Measurements from ENCODE around the gene BTN3A1.
A peak's percentile ranks its signal among the peaks of the same experiment; 100 is the strongest.
"Not testable (repeated sequence)": the region's sequence is repeated elsewhere in the genome, so short reads cannot be mapped to it uniquely, and the experiment has no call there.

BTN3A1 gene

DNA sequence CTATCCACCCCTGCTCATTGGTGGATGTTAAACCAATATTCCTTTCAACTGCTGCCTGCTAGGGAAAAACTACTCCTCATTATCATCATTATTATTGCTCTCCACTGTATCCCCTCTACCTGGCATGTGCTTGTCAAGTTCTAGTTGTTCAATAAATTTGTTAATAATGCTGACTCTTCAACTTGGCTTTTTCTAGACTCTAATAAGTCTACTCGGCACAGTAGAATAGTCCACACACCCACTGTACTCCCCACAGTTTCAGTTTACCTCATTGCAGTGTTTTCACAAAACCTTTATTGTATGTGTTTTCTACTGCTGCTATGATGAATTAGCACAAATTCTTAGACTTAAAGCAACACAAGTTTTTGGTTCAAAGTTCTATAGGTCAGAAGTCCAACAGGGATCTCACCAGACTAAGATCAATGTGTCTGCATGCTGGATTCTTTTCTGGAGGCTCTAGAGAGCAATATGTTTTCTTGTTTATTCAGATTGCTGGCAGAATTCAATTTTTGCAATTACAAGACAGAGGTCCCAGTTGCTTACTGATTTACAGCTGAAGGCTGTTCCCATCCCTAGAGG lies 13.1 kb downstream of the BTN3A1 start:
- no peak for DNase-seq (ENCODE audit: low spot score)

- DNase-seq (ENCODE audit: low spot score): no peak
These were observed 13.7 kb downstream of the BTN3A1 start for GRCh38 chr6:26415791-26416190.

DNA sequence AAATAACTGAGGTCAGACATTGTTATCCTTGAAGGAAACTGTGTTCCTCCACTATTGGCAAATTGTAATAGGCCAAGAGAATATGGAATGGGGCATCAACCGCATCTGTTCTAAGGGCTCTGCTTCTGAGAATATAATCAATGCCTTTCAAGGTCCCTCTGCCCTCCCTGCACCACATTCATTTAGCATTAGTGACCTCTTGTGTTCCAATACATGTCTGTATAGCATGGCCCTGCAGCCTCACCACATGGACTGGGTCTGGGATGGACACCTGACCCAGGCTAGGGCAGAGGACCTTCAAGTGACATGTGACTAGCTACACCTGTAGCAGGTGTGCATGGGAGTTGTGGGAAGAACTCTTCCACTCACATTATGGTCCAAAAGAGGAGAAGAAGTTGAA lies 14.2 kb downstream of the BTN3A1 start:
- DNase-seq (ENCODE audit: low spot score): no peak

- DNase-seq (ENCODE audit: low spot score): not testable (repeated sequence)
These were observed 16.0 kb downstream of the BTN3A1 start for GRCh38 chr6:26418077-26418476.

GRCh38 chr6:26418795-26419194 lies 16.7 kb downstream of the BTN3A1 start:
- DNase-seq (ENCODE audit: low spot score): not testable (repeated sequence)

- peak; percentile 38 for DNase-seq (ENCODE audit: low spot score)
These were observed 18.7 kb downstream of the BTN3A1 start for GRCh38 chr6:26420688-26421171.

GRCh38 chr6:26421259-26422144 lies 19.4 kb downstream of the BTN3A1 start:
- DNase-seq (ENCODE audit: low spot score): peak; percentile 94

DNA sequence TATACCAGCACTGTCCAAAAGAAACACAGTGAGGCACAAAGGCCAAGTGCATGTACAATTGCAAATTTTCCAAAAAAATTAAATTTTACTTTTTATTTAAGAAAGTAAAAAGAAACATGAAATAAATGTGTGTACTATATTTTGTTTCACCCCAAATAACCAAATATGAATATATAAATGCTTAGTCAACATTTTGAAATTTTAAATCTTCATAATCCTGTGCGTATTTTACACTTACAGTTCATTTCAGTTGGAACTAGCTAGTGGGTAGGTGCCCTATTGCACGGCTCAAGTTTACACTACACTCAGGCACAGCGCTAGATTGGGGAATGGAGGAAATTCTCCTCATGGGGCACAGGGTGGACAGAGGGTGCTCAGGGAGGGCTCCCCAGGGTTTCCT lies 20.3 kb downstream of the BTN3A1 start:
- DNase-seq (ENCODE audit: low spot score): no peak

GRCh38 chr6:26426691-26427450 lies 24.8 kb downstream of the BTN3A1 start:
- DNase-seq (ENCODE audit: low spot score): no peak

- no peak for DNase-seq (ENCODE audit: low spot score)
These were observed 25.4 kb downstream of the BTN3A1 start for GRCh38 chr6:26427451-26427809.

DNA sequence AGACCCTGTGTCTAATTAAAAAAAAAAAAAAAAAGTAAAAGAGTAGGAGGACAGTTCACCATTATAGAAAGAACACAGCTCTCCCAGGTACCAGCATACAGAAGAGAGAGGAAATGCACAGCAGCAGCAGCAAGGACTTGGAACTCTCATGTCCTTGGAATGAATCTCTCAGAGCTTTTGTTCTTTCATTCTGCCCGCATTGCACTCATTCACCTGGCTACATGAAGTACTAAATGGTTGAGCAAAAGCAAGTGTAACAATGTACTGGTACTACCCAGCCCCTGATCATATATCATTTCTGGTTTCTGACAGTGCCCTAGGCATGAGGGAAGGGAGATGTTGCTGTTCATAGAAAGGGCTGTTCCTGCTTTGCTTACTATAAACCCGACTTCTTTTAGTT lies 26.1 kb downstream of the BTN3A1 start:
- no peak for DNase-seq (ENCODE audit: low spot score)

GRCh38 chr6:26430787-26431186 lies 28.7 kb downstream of the BTN3A1 start:
- DNase-seq (ENCODE audit: low spot score): no peak

GRCh38 chr6:26431258-26432172 lies 29.4 kb downstream of the BTN3A1 start:
- no peak for DNase-seq (ENCODE audit: low spot score)

- no peak for DNase-seq (ENCODE audit: low spot score)
These were observed 30.6 kb downstream of the BTN3A1 start for GRCh38 chr6:26432627-26433201.

DNA sequence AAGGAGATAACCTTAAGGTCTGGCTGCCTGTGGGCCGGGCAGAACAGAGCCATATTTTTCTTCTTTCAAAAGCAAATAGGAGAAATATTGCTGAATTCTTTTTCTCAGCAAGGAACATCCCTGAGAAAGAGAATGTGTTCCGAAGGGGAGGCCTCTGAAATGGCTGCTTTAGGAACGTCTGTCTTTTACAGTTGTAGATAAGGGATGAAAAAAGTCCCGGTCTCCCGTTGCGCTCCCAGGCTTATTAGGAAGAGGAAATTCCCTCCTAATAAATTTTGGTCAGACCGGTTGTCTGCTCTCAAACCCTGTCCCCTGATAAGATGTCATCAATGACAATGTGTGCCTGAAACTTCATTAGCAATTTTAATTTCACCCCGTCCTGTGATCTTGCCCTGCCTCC lies 31.6 kb downstream of the BTN3A1 start:
- DNase-seq (ENCODE audit: low spot score): not testable (repeated sequence)

- no peak for DNase-seq (ENCODE audit: low spot score)
These were observed 33.9 kb downstream of the BTN3A1 start for GRCh38 chr6:26436018-26436417.

DNA sequence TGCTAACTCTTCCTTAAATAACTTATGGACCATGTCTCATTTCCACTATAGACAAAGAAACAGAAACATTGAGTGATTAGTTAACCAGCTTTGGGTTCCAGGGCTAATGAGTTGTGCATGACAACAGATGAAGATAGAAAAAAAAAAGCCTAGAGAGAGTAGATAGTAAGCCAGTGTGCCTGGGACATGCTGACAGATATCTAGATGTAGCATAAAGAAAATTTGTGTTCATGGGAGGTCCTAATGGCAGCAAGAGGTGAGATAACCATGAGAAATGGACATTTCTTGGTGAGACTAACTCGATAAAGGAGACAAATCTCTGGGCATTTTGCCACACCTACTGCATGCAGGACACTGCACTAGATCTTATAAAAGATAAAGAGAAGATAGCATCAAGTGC lies 35.5 kb downstream of the BTN3A1 start:
- no peak for DNase-seq (ENCODE audit: low spot score)

GRCh38 chr6:26438000-26438399 lies 35.9 kb downstream of the BTN3A1 start:
- DNase-seq (ENCODE audit: low spot score): no peak

DNA sequence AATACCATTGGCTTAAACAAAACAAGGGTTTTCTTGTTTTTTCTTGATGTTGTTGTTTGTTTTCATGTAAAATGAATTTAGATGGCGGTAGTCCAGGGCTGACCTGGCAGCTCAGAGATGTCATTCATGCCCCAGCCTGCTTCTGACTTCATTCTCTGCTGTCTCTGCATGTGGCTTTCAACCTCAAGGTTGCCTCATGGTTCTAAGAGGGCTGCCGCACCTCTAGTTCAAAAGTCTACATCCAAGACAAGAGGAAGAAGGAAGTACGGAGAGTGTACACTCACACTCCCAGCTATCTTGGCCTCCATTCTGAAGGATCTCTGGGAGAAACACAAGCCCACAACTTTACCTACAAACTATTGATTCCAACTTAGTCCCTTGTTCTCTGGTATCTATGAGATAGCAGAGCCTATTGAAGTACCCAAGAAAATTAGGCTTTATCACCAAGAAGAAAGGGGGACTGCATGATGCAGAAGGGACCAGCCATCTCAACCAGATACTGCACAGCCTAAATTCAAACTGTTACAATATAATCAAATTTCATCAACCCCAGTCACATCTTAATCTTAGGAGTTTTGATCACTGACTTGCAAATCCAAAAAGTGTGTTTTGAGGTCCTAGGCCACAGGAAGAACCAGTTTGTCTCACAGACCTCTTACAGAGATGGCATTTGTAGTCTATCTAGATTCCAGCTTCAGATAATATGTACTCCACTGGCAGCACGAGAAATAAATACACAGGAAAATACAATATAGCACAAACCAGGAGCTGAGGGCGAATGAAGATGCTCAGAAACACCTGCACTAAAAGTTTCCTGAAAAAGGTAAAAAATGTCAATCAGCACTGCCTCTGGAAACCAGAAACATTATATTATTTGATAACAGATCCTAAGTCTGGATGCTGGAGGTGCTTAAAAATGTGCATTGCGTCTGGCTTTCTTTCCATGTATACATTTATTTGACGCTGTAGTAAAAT lies 37.4 kb downstream of the BTN3A1 start:
- no peak for DNase-seq (ENCODE audit: low spot score)

DNA sequence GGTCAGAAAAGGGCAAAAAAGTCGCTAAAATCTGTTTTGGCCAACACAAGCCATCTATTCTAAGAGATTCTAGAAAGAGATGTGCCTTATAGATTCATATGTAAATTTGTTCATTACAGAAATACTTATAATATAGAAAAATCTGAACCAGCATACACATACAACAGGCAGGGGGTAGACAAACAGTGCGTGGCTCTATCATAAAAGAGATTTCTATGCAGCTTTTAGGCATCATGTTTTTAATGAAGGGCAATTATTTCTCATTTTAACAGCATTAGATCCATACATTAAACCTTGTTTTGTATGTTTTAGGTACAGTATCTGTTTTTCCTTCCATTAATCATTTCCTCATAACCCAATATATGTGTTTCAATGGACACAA lies 38.9 kb downstream of the BTN3A1 start:
- no peak for DNase-seq (ENCODE audit: low spot score)

All from cerebellar cortex (tissue), 1 donor.